ENCODE measurements around the gene AURKA. TPM values are rescaled to one million over a fixed set of nuclear protein-coding genes. Genes with fewer than 3 reads are reported as not detected.

Gene AURKA
- total and polyA plus RNA-seq, 2 donors (not counting 1 experiment from before 2014, with no cell fraction given) = 27.7 to 32.7 TPM

DNA sequence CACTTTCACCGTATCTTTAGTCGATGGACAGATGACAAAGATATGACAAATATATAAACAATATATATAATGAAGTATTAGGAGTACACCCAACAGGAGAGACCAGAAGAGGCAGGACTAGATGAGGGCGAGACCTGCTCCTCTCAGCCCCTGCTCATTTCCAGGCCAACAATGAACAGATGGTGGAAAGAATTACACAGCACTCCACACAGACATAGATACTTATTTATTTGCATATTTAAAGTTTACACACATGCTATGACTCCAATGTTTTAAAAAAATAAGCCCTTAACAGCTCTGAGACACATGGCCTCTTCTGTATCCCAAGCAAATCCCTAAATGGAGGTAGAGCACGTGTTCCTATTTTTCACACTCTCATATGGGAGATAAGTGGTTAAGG is 22.8 kb downstream of the AURKA start:
- Histone ChIP-seq H3K4me3 (replicated peaks in 1 of 4; ENCODE audit: control extremely low read depth in 1 of 4, insufficient read depth in 1 of 4, low read depth in 3 of 4, low read length in 4 of 4) (no peak overlapping the region), H4K20me1 (ENCODE audit: control insufficient read depth, extremely low read depth, insufficient read depth, low read length) (no peaks in the 10 kb centered on the region), H3K36me3 (ENCODE audit: control insufficient read depth, insufficient read depth, low read length) (peaks cover 14% of the 10 kb centered on the region), H2AFZ (ENCODE audit: low read length) (no peak overlapping the region), H3K79me2 (ENCODE audit: control insufficient read depth, insufficient read depth, low read length) (peaks cover 9% of the 10 kb centered on the region), H3K27me3 (ENCODE audit: control insufficient read depth, insufficient read depth, low read length) (no peaks in the 10 kb centered on the region), H3K9ac (ENCODE audit: insufficient read depth, low read length) (no peak overlapping the region), H3K27ac (ENCODE audit: insufficient read depth, low read length) (no peak overlapping the region), H3K9me3 (ENCODE audit: control insufficient read depth, insufficient read depth, low read depth, low read length) (no peaks in the 10 kb centered on the region), H3K4me2 (ENCODE audit: extremely low read depth, insufficient read depth, low read length) (no peak overlapping the region), H3K4me1 (ENCODE audit: control insufficient read depth, extremely low read depth, insufficient read depth, low read length) (no peaks in the 10 kb centered on the region)
- no peak for DNase-seq (ENCODE audit: low read depth in 2 of 2)
- TF ChIP-seq EZH2 (IDR thresholded peaks at IDR 0.05; ENCODE audit: low read length, missing control alignments) = no peak
- TF ChIP-seq, protein P1, sequence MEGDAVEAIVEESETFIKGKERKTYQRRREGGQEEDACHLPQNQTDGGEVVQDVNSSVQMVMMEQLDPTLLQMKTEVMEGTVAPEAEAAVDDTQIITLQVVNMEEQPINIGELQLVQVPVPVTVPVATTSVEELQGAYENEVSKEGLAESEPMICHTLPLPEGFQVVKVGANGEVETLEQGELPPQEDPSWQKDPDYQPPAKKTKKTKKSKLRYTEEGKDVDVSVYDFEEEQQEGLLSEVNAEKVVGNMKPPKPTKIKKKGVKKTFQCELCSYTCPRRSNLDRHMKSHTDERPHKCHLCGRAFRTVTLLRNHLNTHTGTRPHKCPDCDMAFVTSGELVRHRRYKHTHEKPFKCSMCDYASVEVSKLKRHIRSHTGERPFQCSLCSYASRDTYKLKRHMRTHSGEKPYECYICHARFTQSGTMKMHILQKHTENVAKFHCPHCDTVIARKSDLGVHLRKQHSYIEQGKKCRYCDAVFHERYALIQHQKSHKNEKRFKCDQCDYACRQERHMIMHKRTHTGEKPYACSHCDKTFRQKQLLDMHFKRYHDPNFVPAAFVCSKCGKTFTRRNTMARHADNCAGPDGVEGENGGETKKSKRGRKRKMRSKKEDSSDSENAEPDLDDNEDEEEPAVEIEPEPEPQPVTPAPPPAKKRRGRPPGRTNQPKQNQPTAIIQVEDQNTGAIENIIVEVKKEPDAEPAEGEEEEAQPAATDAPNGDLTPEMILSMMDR (conservative IDR thresholded peaks at IDR 0.05 in 1 of 2, IDR thresholded peaks at IDR 0.05 in 1 of 2; ENCODE audit: low read depth in 1 of 2, low read length in 2 of 2) = no peak

DNA sequence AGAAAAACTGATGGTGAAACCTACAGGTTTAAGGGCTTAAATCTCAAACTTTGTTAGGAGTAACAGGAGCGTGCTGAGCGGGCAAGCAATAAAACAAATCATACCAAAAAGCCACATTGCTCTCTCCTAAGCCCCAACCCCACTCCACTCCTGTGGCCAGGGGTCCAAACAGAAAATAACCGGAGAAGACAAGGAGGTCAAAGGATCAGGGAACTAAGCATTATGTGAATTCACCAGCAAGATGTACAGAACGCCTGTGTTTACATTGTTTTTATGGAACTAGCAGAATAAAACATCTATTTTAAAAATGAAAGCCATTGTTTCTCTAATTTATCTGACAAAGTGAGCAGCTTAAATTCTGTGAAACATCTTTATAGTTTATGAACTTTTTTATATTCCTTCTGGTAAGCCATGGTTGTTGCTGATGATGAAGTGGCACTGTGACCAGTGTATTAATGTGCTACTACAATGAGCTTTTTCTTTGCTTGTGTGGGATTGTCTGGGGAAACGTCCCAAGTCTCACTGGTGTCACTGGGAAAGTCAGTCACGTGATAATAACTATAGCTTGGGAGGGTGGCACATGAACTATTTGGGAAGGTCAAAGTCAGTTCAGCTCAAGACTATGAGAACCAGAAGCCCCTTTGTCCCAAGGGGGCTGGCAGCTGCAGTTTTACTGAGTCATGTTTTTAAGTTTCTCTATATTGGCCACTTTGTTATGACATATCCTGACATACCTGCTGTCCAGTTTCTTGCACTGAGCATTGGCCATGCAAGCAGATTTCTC is 23.5 kb downstream of the AURKA start:
- Histone ChIP-seq H3K9me3 (ENCODE audit: control insufficient read depth, insufficient read depth, low read depth, low read length) (no peaks in the 10 kb centered on the region), H4K20me1 (ENCODE audit: control insufficient read depth, extremely low read depth, insufficient read depth, low read length) (no peaks in the 10 kb centered on the region), H3K79me2 (ENCODE audit: control insufficient read depth, insufficient read depth, low read length) (peaks cover 7% of the 10 kb centered on the region), H3K4me2 (ENCODE audit: extremely low read depth, insufficient read depth, low read length) (no peak overlapping the region), H2AFZ (ENCODE audit: low read length) (no peak overlapping the region), H3K36me3 (ENCODE audit: control insufficient read depth, insufficient read depth, low read length) (peaks cover 14% of the 10 kb centered on the region), H3K27me3 (ENCODE audit: control insufficient read depth, insufficient read depth, low read length) (no peaks in the 10 kb centered on the region), H3K4me3 (replicated peaks in 1 of 4; ENCODE audit: control extremely low read depth in 1 of 4, insufficient read depth in 1 of 4, low read depth in 3 of 4, low read length in 4 of 4) (no peak overlapping the region), H3K27ac (ENCODE audit: insufficient read depth, low read length) (no peak overlapping the region), H3K9ac (ENCODE audit: insufficient read depth, low read length) (no peak overlapping the region), H3K4me1 (ENCODE audit: control insufficient read depth, extremely low read depth, insufficient read depth, low read length) (no peaks in the 10 kb centered on the region)
- TF ChIP-seq EZH2 (IDR thresholded peaks at IDR 0.05; ENCODE audit: low read length, missing control alignments) = no peak
- TF ChIP-seq, protein P1 (conservative IDR thresholded peaks at IDR 0.05 in 1 of 2, IDR thresholded peaks at IDR 0.05 in 1 of 2; ENCODE audit: low read depth in 1 of 2, low read length in 2 of 2) = no peak
- DNase-seq (ENCODE audit: low read depth in 2 of 2) = no peak

GRCh38 chr20:56363491-56363890 is 28.5 kb downstream of the AURKA start:
- DNase-seq (ENCODE audit: low read depth in 2 of 2) = no peak
- Histone ChIP-seq H3K9me3 (ENCODE audit: control insufficient read depth, insufficient read depth, low read depth, low read length) (no peaks in the 10 kb centered on the region), H3K9ac (ENCODE audit: insufficient read depth, low read length) (no peak overlapping the region), H3K4me3 (replicated peaks in 1 of 4; ENCODE audit: control extremely low read depth in 1 of 4, insufficient read depth in 1 of 4, low read depth in 3 of 4, low read length in 4 of 4) (no peak overlapping the region), H3K27ac (ENCODE audit: insufficient read depth, low read length) (no peak overlapping the region), H3K4me2 (ENCODE audit: extremely low read depth, insufficient read depth, low read length) (no peak overlapping the region), H4K20me1 (ENCODE audit: control insufficient read depth, extremely low read depth, insufficient read depth, low read length) (no peaks in the 10 kb centered on the region), H3K79me2 (ENCODE audit: control insufficient read depth, insufficient read depth, low read length) (peaks cover 13% of the 10 kb centered on the region), H3K4me1 (ENCODE audit: control insufficient read depth, extremely low read depth, insufficient read depth, low read length) (peaks cover 7% of the 10 kb centered on the region), H3K27me3 (ENCODE audit: control insufficient read depth, insufficient read depth, low read length) (no peaks in the 10 kb centered on the region), H2AFZ (ENCODE audit: low read length) (no peak overlapping the region), H3K36me3 (ENCODE audit: control insufficient read depth, insufficient read depth, low read length) (peaks cover 1% of the 10 kb centered on the region)
- TF ChIP-seq EZH2 (IDR thresholded peaks at IDR 0.05; ENCODE audit: low read length, missing control alignments) = no peak
- TF ChIP-seq, protein P1 (conservative IDR thresholded peaks at IDR 0.05 in 1 of 2, IDR thresholded peaks at IDR 0.05 in 1 of 2; ENCODE audit: low read depth in 1 of 2, low read length in 2 of 2) = no peak

Data from fibroblast of lung (primary cell).